Esophagus (tissue), 2 donors: ENCODE results near the gene SUCLG2. TPM values are rescaled to one million over a fixed set of nuclear protein-coding genes. Genes with fewer than 3 reads are reported as not detected.

ENCODE experiments used
- H3K27ac ChIP-seq, 2 donors: one replicate each; pipeline ENCODE4 v1.5.1; 2013; ENCODE audit warnings: low read depth in 2 of 2, mild to moderate bottlenecking in 2 of 2, inconsistent platforms in 1 of 2, low read length in 1 of 2, moderate library complexity in 1 of 2
- H3K27me3 ChIP-seq, 2 donors: one replicate each; pipeline ENCODE4 v1.6.1; 2013; ENCODE audit warnings: low read length in 2 of 2, control low read depth in 1 of 2, mild to moderate bottlenecking in 1 of 2; ENCODE audit not compliant: insufficient read depth in 2 of 2, control insufficient read depth in 1 of 2
- H3K36me3 ChIP-seq, 2 donors: one replicate each; pipeline ENCODE4 v1.6.1; 2013; ENCODE audit warnings: low read length in 1 of 2; ENCODE audit not compliant: control insufficient read depth in 2 of 2, insufficient read depth in 2 of 2
- H3K4me1 ChIP-seq, 2 donors: one replicate each; pipeline ENCODE4 v1.6.1; 2013; ENCODE audit warnings: low read length in 1 of 2; ENCODE audit not compliant: control insufficient read depth in 2 of 2, insufficient read depth in 2 of 2
- H3K4me3 ChIP-seq, 2 donors: one replicate each; pipeline ENCODE4 v1.5.1; 2013; ENCODE audit warnings: low read length in 2 of 2, mild to moderate bottlenecking in 2 of 2, low read depth in 1 of 2, moderate library complexity in 1 of 2
- H3K9me3 ChIP-seq, 2 donors: one replicate each; pipeline ENCODE4 v1.6.1; 2013; ENCODE audit warnings: mild to moderate bottlenecking in 2 of 2, low read depth in 1 of 2, low read length in 1 of 2, moderate library complexity in 1 of 2; ENCODE audit not compliant: control insufficient read depth in 2 of 2, insufficient read depth in 1 of 2
- WGBS, 2 donors: extraction: QIAGEN DNeasy Blood & Tissue Kit; methylation state at CpG; one replicate each; pipeline ENCODE4 v1.1.7; 2013; 5-methylcytosine and 5-hydroxymethylcytosine counted together
- polyA plus RNA-seq, 2 donors: library from polyadenylated mRNA; stranded (reverse); fragments of 200-250 nt; gene quantifications; one replicate each; pipeline ENCODE4 v1.2.3, GENCODE V29; 2013
- donor health status: healthy with polysubstance abuse.
- donor health status: Bipolar disorder and iron deficiency.

The SUCLG2 gene
- polyA plus RNA-seq, 2 donors, result 21.1 to 32.5 TPM

DNA sequence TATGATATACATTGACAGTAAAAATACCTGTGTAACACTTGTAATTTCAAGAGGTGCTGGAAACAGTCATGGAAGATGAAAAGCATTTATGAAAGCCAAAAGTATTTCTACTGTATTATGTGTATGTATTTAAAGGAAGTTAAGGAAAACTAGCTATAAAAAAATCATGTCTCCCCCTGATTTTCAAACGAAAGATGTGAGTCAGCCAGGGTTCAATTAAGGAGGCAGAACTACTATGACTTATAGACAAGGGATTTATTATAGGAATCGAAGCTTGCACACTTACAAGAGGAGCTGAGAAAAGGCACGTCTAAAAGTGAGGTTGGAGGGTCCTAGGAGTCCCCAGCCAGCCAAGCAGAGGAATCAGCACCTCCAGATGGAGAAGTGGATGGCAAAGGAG is 119.4 kb downstream of the SUCLG2 start:
- Histone ChIP-seq H3K27me3 (no peaks in the 10 kb centered on the region), H3K9me3 (no peaks in the 10 kb centered on the region), H3K4me3 (no peak overlapping the region), H3K36me3 (no peaks in the 10 kb centered on the region), H3K4me1 (no peaks in the 10 kb centered on the region), H3K27ac (no peak overlapping the region)
- 84 to 85% methylated on average over 3 of the region's 3 CpGs for WGBS, 2 donors

DNA sequence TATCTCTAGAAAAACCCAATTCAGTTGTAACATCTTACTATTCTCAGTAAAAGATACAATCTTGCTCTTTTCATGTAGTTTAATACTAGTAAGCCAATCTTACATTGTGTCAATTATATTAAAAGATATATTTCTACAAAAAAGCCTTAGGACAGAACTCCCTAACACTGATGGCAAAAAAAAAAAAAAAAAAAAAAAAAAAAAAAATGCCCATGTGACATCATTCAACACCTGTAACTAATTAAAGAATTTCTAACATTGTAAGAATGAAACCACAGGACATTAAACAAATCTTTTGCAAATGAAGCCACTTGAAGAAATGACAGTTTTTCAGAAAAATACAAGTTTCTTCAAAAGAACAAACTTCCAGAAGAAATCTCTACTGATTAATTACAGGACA is 119.8 kb downstream of the SUCLG2 start:
- H3K36me3 ChIP-seq, result no peaks in the 10 kb centered on the region
- H3K9me3 ChIP-seq, result no peaks in the 10 kb centered on the region
- H3K4me1 ChIP-seq, result no peaks in the 10 kb centered on the region
- H3K27ac ChIP-seq, result no peak overlapping the region
- no peak overlapping the region for H3K4me3 ChIP-seq
- H3K27me3 ChIP-seq, result no peaks in the 10 kb centered on the region

DNA sequence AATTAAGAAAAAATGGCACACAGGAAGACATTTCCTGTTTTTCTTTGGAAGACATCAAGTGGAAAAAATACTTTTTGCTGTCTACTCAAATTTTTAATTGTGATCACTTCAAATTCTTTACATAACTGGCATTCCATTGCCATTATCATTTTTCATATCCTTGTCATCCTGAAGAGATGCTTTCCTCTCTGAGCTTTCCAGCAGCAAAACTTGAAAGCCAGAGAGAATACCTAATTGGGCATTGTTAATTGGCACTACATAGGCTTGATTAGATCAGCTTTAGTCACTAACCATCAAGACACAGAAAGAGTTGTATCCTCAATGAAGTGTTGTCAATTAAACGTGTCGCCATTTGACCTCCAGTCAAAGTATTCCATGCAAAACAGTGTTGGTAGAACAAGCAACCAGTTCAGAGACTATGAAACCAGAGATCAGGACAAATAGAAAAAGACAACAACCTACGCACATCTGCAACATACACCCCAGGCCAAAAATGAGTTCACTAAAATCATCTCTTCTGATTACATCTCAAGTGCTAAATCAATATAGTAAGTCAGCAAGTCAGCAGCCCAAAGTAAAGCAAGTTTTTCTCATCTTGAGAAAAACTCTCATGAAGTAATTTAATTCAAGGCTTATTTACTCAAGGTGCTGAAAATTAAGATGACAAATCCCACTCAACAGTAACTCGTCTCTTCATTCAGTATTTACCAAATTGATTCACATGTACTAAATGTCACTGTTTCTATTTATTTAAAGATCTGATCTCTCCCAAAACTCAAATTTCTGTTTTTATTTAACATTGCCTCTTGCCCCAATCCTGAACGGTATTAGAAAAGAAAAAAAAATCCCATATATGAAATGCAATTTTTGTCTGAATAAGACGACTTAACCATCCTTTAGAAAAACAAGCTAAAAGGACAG is 123.0 kb downstream of the SUCLG2 start:
- no peak overlapping the region for H3K27ac ChIP-seq
- H3K36me3 ChIP-seq, result peaks cover 0 to 8% of the 10 kb centered on the region in 2 donors
- H3K4me1 ChIP-seq, result no peaks in the 10 kb centered on the region
- H3K4me3 ChIP-seq, result no peak overlapping the region
- no peaks in the 10 kb centered on the region for H3K9me3 ChIP-seq
- H3K27me3 ChIP-seq, result no peaks in the 10 kb centered on the region
- WGBS, 2 donors, result 90 to 91% methylated on average over 6 of the region's 6 CpGs

DNA sequence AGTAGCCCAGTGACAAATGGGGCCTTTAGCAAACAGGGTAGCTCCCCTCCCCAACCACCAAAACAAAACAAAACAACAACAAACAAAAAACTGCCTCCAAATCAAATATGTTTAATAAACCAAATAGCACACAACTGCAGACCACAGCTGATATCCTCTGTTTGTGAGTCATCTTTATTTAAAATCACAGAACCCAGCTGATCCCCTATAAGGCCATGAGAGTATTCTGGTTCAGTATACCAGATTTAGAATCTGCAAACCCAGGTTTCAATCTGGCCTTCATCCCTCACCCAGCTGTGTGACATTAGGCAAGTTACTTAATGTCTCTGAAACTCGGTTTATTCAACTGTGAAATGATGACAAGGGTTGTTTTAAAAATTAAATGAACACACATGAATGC is 124.5 kb downstream of the SUCLG2 start:
- Histone ChIP-seq H3K27me3 (no peaks in the 10 kb centered on the region), H3K9me3 (no peaks in the 10 kb centered on the region), H3K4me3 (no peak overlapping the region), H3K4me1 (no peaks in the 10 kb centered on the region), H3K27ac (no peak overlapping the region), H3K36me3 (peaks cover 0 to 8% of the 10 kb centered on the region in 2 donors)
- 76 to 88% methylated on average over 1 of the region's 1 CpG for WGBS, 2 donors

DNA sequence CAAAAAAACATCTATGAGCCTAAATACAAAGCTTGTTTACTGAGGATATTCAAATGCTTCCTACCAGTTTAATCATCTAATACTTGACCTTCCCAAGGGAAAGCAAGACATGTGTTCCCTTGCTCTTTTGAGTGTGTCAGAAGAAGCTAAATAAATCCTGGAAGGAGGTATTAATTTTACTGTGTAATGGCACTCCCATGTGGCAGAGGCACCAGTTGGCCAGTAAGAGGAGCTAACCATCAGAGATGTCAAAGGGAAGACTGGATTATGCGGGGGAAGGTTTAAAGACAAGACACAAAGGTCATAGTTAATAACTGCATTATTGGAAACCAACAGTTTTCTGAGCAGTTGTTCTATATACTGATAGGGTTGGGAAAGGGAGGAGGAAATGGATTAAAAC is 125.1 kb downstream of the SUCLG2 start:
- peaks cover 0 to 8% of the 10 kb centered on the region in 2 donors for H3K36me3 ChIP-seq
- H3K4me1 ChIP-seq, result no peaks in the 10 kb centered on the region
- H3K9me3 ChIP-seq, result no peaks in the 10 kb centered on the region
- H3K4me3 ChIP-seq, result no peak overlapping the region
- H3K27ac ChIP-seq, result no peak overlapping the region
- 87 to 91% methylated on average over 1 of the region's 1 CpG for WGBS, 2 donors
- H3K27me3 ChIP-seq, result no peaks in the 10 kb centered on the region

DNA sequence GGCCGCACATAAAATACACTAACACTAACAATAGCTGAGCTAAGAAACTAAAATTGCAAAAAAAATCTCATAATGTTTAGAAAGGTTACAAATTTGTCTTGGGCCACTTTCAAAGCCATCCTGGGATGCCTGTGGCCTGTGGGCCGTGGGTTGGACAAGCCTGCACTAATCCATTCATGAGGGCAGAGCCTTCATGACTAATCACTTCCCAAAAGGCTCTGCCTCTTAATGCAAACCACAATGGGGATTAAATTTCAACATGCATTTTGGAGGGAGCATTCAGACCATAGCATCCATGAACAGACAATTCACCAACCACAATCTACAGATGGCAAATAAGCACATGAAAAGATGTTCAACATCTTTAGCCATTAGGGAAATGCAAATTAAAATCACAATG is 128.2 kb downstream of the SUCLG2 start:
- WGBS, 2 donors, result 63 to 68% methylated on average over 2 of the region's 2 CpGs
- no peaks in the 10 kb centered on the region for H3K4me1 ChIP-seq

DNA sequence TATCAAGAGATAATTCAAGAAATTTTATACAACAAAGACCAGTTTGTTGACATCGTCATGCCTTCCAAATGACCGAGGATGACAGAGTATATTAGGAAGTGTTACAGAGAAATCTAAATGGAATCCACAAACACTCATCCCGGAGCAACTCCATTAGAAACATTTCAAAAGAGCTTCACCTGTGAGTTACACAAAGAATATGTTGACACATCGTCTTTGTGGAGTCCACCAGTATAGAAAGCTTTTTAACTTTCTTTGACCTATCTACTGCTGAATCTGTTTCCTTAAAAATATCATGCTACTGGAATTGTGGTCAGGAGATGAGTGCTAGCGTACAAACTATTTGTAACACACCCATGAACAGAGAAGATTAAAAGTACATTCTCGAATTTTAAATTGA is 130.4 kb downstream of the SUCLG2 start:
- WGBS, 2 donors, result 84% methylated on average over 6 of the region's 6 CpGs
- peaks cover under 1 to 8% of the 10 kb centered on the region in 2 donors for H3K36me3 ChIP-seq
- H3K27ac ChIP-seq, result no peak overlapping the region
- no peaks in the 10 kb centered on the region for H3K9me3 ChIP-seq
- H3K4me1 ChIP-seq, result no peaks in the 10 kb centered on the region
- no peak overlapping the region for H3K4me3 ChIP-seq
- no peaks in the 10 kb centered on the region for H3K27me3 ChIP-seq

More for the DNA sequence above, 128.2 kb downstream of the SUCLG2 start:
- Histone ChIP-seq H3K36me3 (peaks cover 0 to 8% of the 10 kb centered on the region in 2 donors), H3K27me3 (no peaks in the 10 kb centered on the region), H3K9me3 (no peaks in the 10 kb centered on the region), H3K27ac (no peak overlapping the region), H3K4me3 (no peak overlapping the region)

DNA sequence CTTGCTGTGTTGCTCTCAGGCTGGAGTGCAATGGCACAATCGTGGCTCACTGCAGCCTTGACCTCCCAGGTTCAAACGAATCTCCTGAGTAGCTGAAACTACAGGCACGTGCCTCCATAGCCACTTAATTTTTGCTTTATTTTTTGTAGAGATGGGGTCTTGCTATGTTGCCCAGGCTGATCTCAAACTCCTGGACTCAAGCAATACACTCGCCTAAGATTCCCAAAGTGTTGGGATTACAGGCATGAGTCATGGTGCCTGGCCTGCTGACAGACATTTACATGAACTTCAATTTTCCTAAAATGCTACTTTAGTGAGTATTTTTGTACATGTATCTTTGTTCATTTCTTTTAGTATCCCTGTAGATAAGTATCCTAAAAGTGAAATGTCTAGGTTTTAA is 132.3 kb downstream of the SUCLG2 start:
- 95 to 96% methylated on average over 4 of the region's 4 CpGs for WGBS, 2 donors
- peaks cover 0 to 2% of the 10 kb centered on the region in 2 donors for H3K36me3 ChIP-seq

DNA sequence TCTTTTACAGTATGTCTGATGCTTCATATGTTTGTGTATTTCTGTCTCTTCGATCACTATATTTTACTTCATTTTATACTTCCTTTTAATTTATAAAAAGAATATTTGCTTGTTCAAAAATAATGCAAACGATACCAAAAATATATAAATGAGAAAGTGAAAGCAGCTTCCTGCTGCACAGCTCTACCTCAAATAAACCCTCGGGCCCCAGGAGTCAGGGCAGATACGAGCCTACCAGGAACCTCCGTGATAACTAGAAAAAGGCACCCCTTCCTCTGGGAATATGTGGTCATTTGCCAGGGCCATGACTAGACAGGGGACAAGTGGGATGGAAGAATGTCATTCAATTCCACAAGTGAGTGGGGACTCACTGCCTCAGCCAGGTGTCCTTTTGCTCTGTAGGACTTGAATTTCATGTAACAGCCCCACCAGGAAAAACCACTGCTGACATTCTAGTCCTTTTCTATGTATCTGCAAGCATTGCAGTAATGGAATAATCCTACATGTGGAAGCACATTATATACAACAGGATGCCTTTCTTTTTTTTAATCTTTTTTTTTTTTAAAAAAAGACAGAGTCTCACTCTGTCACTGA is 133.3 kb downstream of the SUCLG2 start:
- no peaks in the 10 kb centered on the region for H3K4me1 ChIP-seq
- H3K4me3 ChIP-seq, result no peak overlapping the region
- H3K36me3 ChIP-seq, result peaks cover 0 to 5% of the 10 kb centered on the region in 2 donors
- WGBS, 2 donors, result 78 to 93% methylated on average over 5 of the region's 5 CpGs
- no peaks in the 10 kb centered on the region for H3K27me3 ChIP-seq
- no peak overlapping the region for H3K27ac ChIP-seq
- H3K9me3 ChIP-seq, result no peaks in the 10 kb centered on the region

More for the DNA sequence above, 132.3 kb downstream of the SUCLG2 start:
- H3K27me3 ChIP-seq, result no peaks in the 10 kb centered on the region
- no peak overlapping the region for H3K4me3 ChIP-seq
- H3K27ac ChIP-seq, result no peak overlapping the region
- no peaks in the 10 kb centered on the region for H3K9me3 ChIP-seq
- H3K4me1 ChIP-seq, result no peaks in the 10 kb centered on the region
